Bronchial epithelial cell (primary cell): Measurements from ENCODE around the gene FSTL3. TPM values are rescaled to one million over a fixed set of nuclear protein-coding genes. Genes with fewer than 3 reads are reported as not detected.

Experiments
- DNase-seq: peaks from one replicate; pipeline ENCODE4 v3.0.0-alpha.2; 2010; ENCODE audit warnings: low read depth
- FAIRE-seq: peaks from 2 replicates; lab custom pipeline; 2011; peaks lifted over from hg19 to GRCh38; lab: Jason Lieb, UNC
- H3K27me3 ChIP-seq: 2 replicates; pipeline ENCODE4 v1.5.1; 2011; ENCODE audit warnings: low read length; ENCODE audit not compliant: control insufficient read depth, insufficient read depth
- H3K36me3 ChIP-seq: 2 replicates; pipeline ENCODE4 v1.5.1; 2011; ENCODE audit warnings: low read length; ENCODE audit not compliant: control insufficient read depth, insufficient read depth
- H3K4me3 ChIP-seq: 2 replicates; pipeline ENCODE4 v1.5.1; 2011; ENCODE audit warnings: mild to moderate bottlenecking, low read depth, low read length, control low read depth
- total RNA-seq: library from RNA; depleted of rRNA; stranded (reverse); fragments of >200 nt; gene quantifications from 2 replicates; pipeline ENCODE4 v1.2.1, GENCODE V29; 2014
- TF ChIP-seq, protein P1 (sequence below): IDR thresholded peaks from 2 replicates; pipeline ENCODE4 v1.5.1; 2011; ENCODE audit warnings: mild to moderate bottlenecking, moderate library complexity, low read length, control low read depth, inconsistent platforms; ENCODE audit not compliant: insufficient read depth, severe bottlenecking

FSTL3 gene
- total RNA-seq, 1 donor from 2014 or later: 143 TPM

DNA sequence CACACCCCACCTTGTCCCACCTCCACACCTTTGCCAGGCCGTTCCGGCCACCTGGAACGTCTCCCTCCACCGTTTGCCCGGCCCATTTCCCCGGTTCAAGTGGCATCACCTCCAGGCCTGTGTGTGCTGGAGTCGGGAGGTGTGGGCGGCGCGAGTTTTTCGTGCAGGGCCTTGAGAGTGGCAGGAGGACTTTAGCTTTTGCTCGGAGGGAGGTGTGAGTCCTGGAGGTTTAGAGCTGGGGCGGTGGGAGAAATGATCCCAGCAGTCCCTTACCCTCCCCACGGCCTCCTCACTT, 28.2 kb downstream of the FSTL3 start:
- DNase-seq (no peak), FAIRE-seq (no peak)
- TF ChIP-seq, protein P1, sequence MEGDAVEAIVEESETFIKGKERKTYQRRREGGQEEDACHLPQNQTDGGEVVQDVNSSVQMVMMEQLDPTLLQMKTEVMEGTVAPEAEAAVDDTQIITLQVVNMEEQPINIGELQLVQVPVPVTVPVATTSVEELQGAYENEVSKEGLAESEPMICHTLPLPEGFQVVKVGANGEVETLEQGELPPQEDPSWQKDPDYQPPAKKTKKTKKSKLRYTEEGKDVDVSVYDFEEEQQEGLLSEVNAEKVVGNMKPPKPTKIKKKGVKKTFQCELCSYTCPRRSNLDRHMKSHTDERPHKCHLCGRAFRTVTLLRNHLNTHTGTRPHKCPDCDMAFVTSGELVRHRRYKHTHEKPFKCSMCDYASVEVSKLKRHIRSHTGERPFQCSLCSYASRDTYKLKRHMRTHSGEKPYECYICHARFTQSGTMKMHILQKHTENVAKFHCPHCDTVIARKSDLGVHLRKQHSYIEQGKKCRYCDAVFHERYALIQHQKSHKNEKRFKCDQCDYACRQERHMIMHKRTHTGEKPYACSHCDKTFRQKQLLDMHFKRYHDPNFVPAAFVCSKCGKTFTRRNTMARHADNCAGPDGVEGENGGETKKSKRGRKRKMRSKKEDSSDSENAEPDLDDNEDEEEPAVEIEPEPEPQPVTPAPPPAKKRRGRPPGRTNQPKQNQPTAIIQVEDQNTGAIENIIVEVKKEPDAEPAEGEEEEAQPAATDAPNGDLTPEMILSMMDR: no peak
- H3K4me3 ChIP-seq: no peak overlapping the region
- H3K36me3 ChIP-seq: no peaks in the 10 kb centered on the region
- peaks cover 4% of the 10 kb centered on the region for H3K27me3 ChIP-seq

DNA sequence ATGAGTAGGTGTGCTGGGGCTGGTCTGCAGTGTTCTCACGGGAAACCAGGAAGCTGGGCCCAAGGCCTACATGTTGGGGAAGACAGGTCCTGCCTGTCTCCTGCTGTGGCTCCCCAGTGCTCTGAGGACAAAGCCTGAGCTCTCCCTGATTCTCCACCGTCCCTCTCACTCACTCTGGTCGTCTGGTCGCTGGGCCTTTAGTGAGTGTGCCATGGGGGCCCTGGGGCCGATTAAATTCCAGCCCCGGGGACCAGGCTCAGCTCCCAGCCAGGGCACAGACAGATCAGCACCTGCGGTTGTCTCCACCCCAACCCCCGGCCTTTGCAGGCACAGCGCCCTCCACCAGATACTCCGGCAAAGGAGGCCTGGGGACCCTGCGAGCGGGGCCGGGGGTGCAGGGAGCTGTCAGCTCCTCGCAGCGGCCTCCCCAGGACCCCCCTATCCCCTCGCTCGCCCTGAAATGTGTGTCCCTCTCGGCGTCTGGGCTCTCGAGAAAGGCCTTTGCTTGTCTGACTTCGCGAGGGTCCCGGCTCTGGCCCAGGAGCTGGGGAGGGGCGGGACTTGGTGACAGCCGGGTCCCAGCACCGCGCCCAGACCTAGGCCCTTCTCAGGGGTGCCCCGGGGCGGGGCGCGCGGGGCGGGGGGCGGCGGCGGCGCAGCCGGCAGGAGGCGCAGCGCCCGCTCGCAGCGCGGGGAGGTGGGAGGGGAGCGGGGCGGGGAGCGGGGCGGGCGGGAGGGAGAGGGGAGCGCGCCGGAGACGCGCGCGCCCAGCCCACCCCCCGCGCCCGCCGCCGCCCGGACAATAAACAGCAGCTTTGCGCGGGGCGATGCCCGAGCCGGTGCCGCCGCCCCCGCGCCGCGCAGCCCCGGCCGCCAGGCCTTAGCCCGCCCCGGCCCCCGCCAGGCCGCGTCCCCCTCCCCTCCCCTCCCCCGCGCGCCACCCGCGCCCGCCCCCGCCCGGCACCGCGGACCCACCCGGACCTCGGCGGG, 32.3 kb downstream of the FSTL3 start, which contains the start of gene PALM:
Gene PALM (plus strand): TSS at position 782 of the 990 bp plus-strand sequence. CDS start 212 bp downstream, outside the sequence.
- TF ChIP-seq, protein P1: no peak
- FAIRE-seq (no peak), DNase-seq (no peak)
- H3K27me3 ChIP-seq: peaks cover 15% of the 10 kb centered on the region
- no peaks in the 10 kb centered on the region for H3K36me3 ChIP-seq
- H3K4me3 ChIP-seq: no peak within 1 kb of the TSS

- TF ChIP-seq, protein P1: no peak
- DNase-seq (no peak), FAIRE-seq (no peak)
- H3K36me3 ChIP-seq: no peaks in the 10 kb centered on the region
- no peak overlapping the region for H3K4me3 ChIP-seq
- peaks cover 15% of the 10 kb centered on the region for H3K27me3 ChIP-seq
These were observed 33.2 kb downstream of the FSTL3 start for GRCh38 chr19:709196-709964.

DNA sequence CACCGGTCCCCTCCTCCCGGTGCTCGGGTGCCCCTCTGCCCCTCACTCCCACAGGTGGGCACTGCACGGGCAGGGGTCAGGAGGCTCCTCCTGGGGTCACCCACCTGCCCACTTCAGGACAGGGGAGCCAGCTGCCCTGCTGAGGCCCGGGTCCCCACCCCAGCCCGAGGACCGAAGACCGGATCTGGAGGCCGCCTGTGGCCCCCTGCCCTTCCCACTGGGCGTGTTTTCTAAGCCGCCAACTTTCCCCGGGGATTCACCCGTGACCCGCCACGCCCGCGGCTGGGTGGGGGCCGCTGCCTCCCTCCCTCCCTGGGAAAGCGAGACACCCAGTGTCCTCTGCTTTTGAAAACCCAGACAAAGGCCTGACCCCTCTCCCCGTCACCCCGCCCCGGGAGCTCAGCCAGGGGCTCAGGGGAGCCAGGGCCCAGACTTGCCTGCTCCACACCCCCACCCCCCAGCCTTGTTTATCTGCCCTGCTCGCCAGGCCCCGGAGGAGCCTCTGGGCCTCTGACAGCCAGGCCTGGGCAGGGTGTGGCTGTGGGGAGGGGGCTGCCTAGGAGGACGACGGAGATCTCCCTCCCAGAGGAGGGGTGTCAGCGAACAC, 33.9 kb downstream of the FSTL3 start:
- Histone ChIP-seq H3K27me3 (peaks cover 15% of the 10 kb centered on the region), H3K36me3 (no peaks in the 10 kb centered on the region), H3K4me3 (no peak overlapping the region)
- TF ChIP-seq, protein P1: no peak
- DNase-seq: no peak
- no peak for FAIRE-seq

GRCh38 chr19:710767-711166, 34.6 kb downstream of the FSTL3 start:
- TF ChIP-seq, protein P1: no peak
- FAIRE-seq (no peak), DNase-seq (no peak)
- H3K27me3 ChIP-seq: peaks cover 15% of the 10 kb centered on the region
- no peak overlapping the region for H3K4me3 ChIP-seq
- no peaks in the 10 kb centered on the region for H3K36me3 ChIP-seq
